ENCODE results near the gene LCE1C. TPM values are rescaled to one million over a fixed set of nuclear protein-coding genes. Genes with fewer than 3 reads are reported as not detected.

LCE1C gene
- total RNA-seq, 1 experiment from 2014 or later = not detected

DNA sequence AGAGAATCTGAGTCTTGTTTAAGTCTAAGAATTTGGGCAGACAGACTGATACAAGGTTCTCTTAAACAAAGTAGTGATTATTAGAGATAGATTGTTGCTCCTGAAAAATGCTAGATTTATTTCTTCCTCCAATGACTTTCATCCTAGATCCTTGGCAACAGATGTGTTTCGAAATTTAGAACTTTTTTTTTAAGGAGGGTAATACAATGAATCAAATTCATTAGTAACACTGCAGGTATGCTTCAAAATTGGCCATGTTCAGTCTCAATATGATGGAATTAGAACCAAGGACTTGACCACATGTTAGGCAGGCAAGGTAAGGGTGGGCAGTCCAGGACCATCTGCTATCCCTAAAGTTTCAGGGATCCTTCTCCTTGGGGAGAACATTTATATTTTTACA is 36.0 kb downstream of the LCE1C start:
- intact Hi-C loops (cut with micrococcal nuclease) = no loop called here

GRCh38 chr1:152768847-152769533 is 37.5 kb downstream of the LCE1C start:
- TF ChIP-seq EZH2 (IDR thresholded peaks at IDR 0.05; ENCODE audit: low read length, unreplicated experiment) (no peak), CTCF (conservative IDR thresholded peaks at IDR 0.05; ENCODE audit: low read depth, low read length) (no peak), EZH2phosphoT487 (IDR thresholded peaks at IDR 0.05; ENCODE audit: borderline replicate concordance, low read length) (no peak)
- POLR2A ChIA-PET (ENCODE audit: unreplicated experiment) = no interaction called here
- no peak overlapping the region for H2AFZ ChIP-seq (ENCODE audit: low read length)
- no peaks in the 10 kb centered on the region for H3K79me2 ChIP-seq (ENCODE audit: low read length)
- DNase-seq (no peak), ATAC-seq (no peak)
- no peak overlapping the region for H3K4me2 ChIP-seq (ENCODE audit: low read length)
- H3K4me1 ChIP-seq (ENCODE audit: insufficient read depth, low read length) = no peaks in the 10 kb centered on the region
- CTCF ChIA-PET = no interaction called here
- no peak overlapping the region for H3K9ac ChIP-seq (ENCODE audit: low read length)
- H4K20me1 ChIP-seq (ENCODE audit: low read length) = no peaks in the 10 kb centered on the region
- no peak overlapping the region for H3K27ac ChIP-seq (ENCODE audit: low read length)
- H3K9me2 ChIP-seq (replicated peaks; ENCODE audit: low read length) = no peaks in the 10 kb centered on the region
- no peaks in the 10 kb centered on the region for H3F3A ChIP-seq (ENCODE audit: low read length, unreplicated experiment)
- H3K27me3 ChIP-seq (ENCODE audit: low read length) = peaks cover 6% of the 10 kb centered on the region; the same call in 1 of the 2 replicates
- no peak overlapping the region for H3K4me3 ChIP-seq (ENCODE audit: low read length)
- H3K9me3 ChIP-seq (ENCODE audit: low read length) = no peaks in the 10 kb centered on the region
- BruUV-seq (replicated peaks) = no TSS peak
- intact Hi-C loops (cut with micrococcal nuclease) = no loop called here
- H3K36me3 ChIP-seq (ENCODE audit: low read depth, low read length) = no peaks in the 10 kb centered on the region

More for the DNA sequence above, 36.0 kb downstream of the LCE1C start:
- Histone ChIP-seq H3K9ac (ENCODE audit: low read length) (no peak overlapping the region), H3K9me2 (replicated peaks; ENCODE audit: low read length) (no peaks in the 10 kb centered on the region), H3K4me3 (ENCODE audit: low read length) (no peak overlapping the region), H2AFZ (ENCODE audit: low read length) (no peak overlapping the region), H3K36me3 (ENCODE audit: low read depth, low read length) (no peaks in the 10 kb centered on the region), H3K27ac (ENCODE audit: low read length) (no peak overlapping the region), H3K4me2 (ENCODE audit: low read length) (no peak overlapping the region), H3K4me1 (ENCODE audit: insufficient read depth, low read length) (no peaks in the 10 kb centered on the region), H3K9me3 (ENCODE audit: low read length) (no peaks in the 10 kb centered on the region), H3K27me3 (ENCODE audit: low read length) (peaks cover 6% of the 10 kb centered on the region; the same call in 1 of the 2 replicates), H3F3A (ENCODE audit: low read length, unreplicated experiment) (no peaks in the 10 kb centered on the region), H3K79me2 (ENCODE audit: low read length) (no peaks in the 10 kb centered on the region), H4K20me1 (ENCODE audit: low read length) (no peaks in the 10 kb centered on the region)
- CTCF ChIA-PET = no interaction called here
- ATAC-seq (no peak), DNase-seq (no peak)
- POLR2A ChIA-PET (ENCODE audit: unreplicated experiment) = no interaction called here
- no TSS peak for BruUV-seq (replicated peaks)
- TF ChIP-seq EZH2 (IDR thresholded peaks at IDR 0.05; ENCODE audit: low read length, unreplicated experiment) (no peak), EZH2phosphoT487 (IDR thresholded peaks at IDR 0.05; ENCODE audit: borderline replicate concordance, low read length) (no peak), CTCF (conservative IDR thresholded peaks at IDR 0.05; ENCODE audit: low read depth, low read length) (no peak)

DNA sequence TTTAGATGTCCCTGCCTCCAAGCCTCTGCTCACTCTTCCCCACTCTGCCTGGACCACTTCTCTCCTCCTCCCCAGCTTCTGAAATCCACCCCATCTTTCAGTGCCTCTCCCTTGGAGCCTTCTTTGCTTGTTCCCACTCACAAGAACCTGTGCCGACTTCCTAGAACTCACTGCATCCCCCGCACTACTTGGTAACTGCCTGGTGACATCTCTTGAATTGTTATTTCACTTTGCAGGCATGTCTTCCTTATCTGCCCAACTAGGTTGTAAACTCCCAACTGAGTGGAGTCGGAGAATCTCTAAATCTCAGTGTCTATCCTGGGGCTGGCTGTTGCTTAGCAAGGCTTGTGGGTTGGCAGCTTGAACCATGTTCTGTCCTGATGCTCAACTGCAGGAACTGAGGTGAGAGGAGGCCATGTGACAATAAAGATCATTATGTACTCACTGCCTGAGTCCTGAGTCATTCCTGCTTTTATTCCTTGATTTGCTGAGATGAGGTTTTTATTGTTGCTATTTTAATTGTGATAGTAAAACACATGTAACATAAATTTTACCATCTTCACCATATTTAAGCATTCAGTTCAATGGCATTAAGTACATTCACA is 44.7 kb downstream of the LCE1C start:
- CTCF ChIA-PET = no interaction called here
- H3K4me2 ChIP-seq (ENCODE audit: low read length) = no peak overlapping the region
- H3K36me3 ChIP-seq (ENCODE audit: low read depth, low read length) = no peaks in the 10 kb centered on the region
- no peaks in the 10 kb centered on the region for H3K79me2 ChIP-seq (ENCODE audit: low read length)
- no TSS peak for BruUV-seq (replicated peaks)
- H3K4me3 ChIP-seq (ENCODE audit: low read length) = no peak overlapping the region
- H3K9ac ChIP-seq (ENCODE audit: low read length) = no peak overlapping the region
- ATAC-seq (no peak), DNase-seq (no peak)
- no peak overlapping the region for H2AFZ ChIP-seq (ENCODE audit: low read length)
- POLR2A ChIA-PET (ENCODE audit: unreplicated experiment) = no interaction called here
- H3F3A ChIP-seq (ENCODE audit: low read length, unreplicated experiment) = no peaks in the 10 kb centered on the region
- no peaks in the 10 kb centered on the region for H3K9me3 ChIP-seq (ENCODE audit: low read length)
- H3K4me1 ChIP-seq (ENCODE audit: insufficient read depth, low read length) = no peaks in the 10 kb centered on the region; the same call in 1 of the 2 replicates
- H3K9me2 ChIP-seq (replicated peaks; ENCODE audit: low read length) = no peaks in the 10 kb centered on the region
- TF ChIP-seq CTCF (conservative IDR thresholded peaks at IDR 0.05; ENCODE audit: low read depth, low read length) (no peak), EZH2phosphoT487 (IDR thresholded peaks at IDR 0.05; ENCODE audit: borderline replicate concordance, low read length) (no peak), EZH2 (IDR thresholded peaks at IDR 0.05; ENCODE audit: low read length, unreplicated experiment) (no peak)
- intact Hi-C loops (cut with micrococcal nuclease) = no loop called here
- no peaks in the 10 kb centered on the region for H4K20me1 ChIP-seq (ENCODE audit: low read length)
- no peak overlapping the region for H3K27ac ChIP-seq (ENCODE audit: low read length)
- peaks cover 7% of the 10 kb centered on the region; the same call in 1 of the 2 replicates for H3K27me3 ChIP-seq (ENCODE audit: low read length)

Data from PC-3 (cell line).